ENCODE data around the gene ARHGDIA.

GRCh38 chr17:81906476-81907218 is 35.5 kb upstream of the ARHGDIA start:
- no peak for TF ChIP-seq NFYB (CRISPR knock-in tag; conservative IDR thresholded peaks at IDR 0.05; ENCODE audit: low read depth)
- no peak for TF ChIP-seq ZNF263 (CRISPR knock-in tag; IDR thresholded peaks at IDR 0.05; ENCODE audit: low read depth)
- no peak for TF ChIP-seq KAT7 (CRISPR knock-in tag; IDR thresholded peaks at IDR 0.05; ENCODE audit: borderline replicate concordance)
- TF ChIP-seq, protein P1, sequence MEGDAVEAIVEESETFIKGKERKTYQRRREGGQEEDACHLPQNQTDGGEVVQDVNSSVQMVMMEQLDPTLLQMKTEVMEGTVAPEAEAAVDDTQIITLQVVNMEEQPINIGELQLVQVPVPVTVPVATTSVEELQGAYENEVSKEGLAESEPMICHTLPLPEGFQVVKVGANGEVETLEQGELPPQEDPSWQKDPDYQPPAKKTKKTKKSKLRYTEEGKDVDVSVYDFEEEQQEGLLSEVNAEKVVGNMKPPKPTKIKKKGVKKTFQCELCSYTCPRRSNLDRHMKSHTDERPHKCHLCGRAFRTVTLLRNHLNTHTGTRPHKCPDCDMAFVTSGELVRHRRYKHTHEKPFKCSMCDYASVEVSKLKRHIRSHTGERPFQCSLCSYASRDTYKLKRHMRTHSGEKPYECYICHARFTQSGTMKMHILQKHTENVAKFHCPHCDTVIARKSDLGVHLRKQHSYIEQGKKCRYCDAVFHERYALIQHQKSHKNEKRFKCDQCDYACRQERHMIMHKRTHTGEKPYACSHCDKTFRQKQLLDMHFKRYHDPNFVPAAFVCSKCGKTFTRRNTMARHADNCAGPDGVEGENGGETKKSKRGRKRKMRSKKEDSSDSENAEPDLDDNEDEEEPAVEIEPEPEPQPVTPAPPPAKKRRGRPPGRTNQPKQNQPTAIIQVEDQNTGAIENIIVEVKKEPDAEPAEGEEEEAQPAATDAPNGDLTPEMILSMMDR (IDR thresholded peaks at IDR 0.05) = no peak
- no peak for TF ChIP-seq ESRRA (CRISPR knock-in tag; IDR thresholded peaks at IDR 0.05; ENCODE audit: borderline replicate concordance)
- TF ChIP-seq SMAD3 (CRISPR knock-in tag; IDR thresholded peaks at IDR 0.05; ENCODE audit: borderline replicate concordance) = no peak
